ENCODE results near the gene FBXO9.

DNA sequence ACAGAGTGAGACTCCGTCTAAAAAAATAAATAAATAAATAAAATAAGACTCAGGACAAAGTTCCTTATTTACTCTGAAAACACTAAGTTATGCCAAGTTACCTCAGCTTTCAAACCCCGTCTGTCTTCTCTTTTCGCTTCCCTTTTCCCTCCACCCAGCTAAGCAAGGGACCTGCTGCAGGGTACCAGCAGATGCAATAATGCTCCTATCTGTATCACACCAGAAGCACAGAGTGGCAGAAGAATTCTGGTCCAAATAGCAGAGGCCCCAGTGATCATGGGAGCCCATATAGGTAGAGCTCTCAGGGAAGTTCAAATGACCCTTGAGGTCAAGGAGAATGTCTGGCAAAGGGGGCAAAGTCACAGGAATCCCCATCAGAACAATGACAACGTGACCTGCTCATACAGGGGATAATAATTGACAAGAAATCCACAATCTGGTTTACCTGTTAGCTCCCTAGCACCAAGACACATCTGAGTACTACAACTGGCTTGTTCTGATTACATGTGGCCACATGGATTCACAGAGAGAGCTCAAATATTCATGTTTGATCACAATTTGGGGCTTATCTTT is 74.7 kb downstream of the FBXO9 start:
- TF ChIP-seq MAZ (IDR thresholded peaks at IDR 0.05; ENCODE audit: borderline replicate concordance, low read depth, low read length) = no peak
- no peak for TF ChIP-seq CTCF (IDR thresholded peaks at IDR 0.05)
- TF ChIP-seq SMC3 (IDR thresholded peaks at IDR 0.05) = no peak
- no peak for TF ChIP-seq POLR2A (IDR thresholded peaks at IDR 0.05; ENCODE audit: low read length)
- TF ChIP-seq KDM5A (IDR thresholded peaks at IDR 0.05) = no peak
- TF ChIP-seq RAD21 (conservative IDR thresholded peaks at IDR 0.05 in 1 of 2, IDR thresholded peaks at IDR 0.05 in 1 of 2) = no peak
- TF ChIP-seq MYC (IDR thresholded peaks at IDR 0.05; ENCODE audit: borderline replicate concordance, low read length) = no peak
- TF ChIP-seq TP53 (CRISPR knock-in tag; IDR thresholded peaks at IDR 0.05) = no peak
- TF ChIP-seq CHD2 (IDR thresholded peaks at IDR 0.05; ENCODE audit: low read length, partially characterized antibody) = no peak
- TF ChIP-seq RARB (CRISPR knock-in tag; IDR thresholded peaks at IDR 0.05) = no peak
- no peak for TF ChIP-seq RFX5 (IDR thresholded peaks at IDR 0.05)
- TF ChIP-seq HEYL (CRISPR knock-in tag; IDR thresholded peaks at IDR 0.05) = no peak
